ENCODE data around the gene CYP2A13. TPM values are rescaled to one million over a fixed set of nuclear protein-coding genes. Genes with fewer than 3 reads are reported as not detected.

Gene CYP2A13
- total and polyA plus RNA-seq, 9 of the 15 experiments (the other 6 are each of a cell fraction or from before 2014, with no cell fraction given) = not detected

- no peaks in the 10 kb centered on the region for H3K9me1 ChIP-seq (ENCODE audit: control insufficient read depth, insufficient read depth, low read length)
- TF ChIP-seq TARDBP (IDR thresholded peaks at IDR 0.05) (no peak), ZNF766 (CRISPR knock-in tag; conservative IDR thresholded peaks at IDR 0.05) (no peak), E2F3 (CRISPR knock-in tag; IDR thresholded peaks at IDR 0.05) (no peak), KLF16 (IDR thresholded peaks at IDR 0.05) (no peak), FOXJ2 (tag; IDR thresholded peaks at IDR 0.05) (no peak), ZSCAN29 (IDR thresholded peaks at IDR 0.05) (no peak), ZNF274 (IDR thresholded peaks at IDR 0.05; ENCODE audit: borderline replicate concordance, low read depth, low read length) (no peak), SRF (CRISPR knock-in tag; IDR thresholded peaks at IDR 0.05) (no peak), CREB3L1 (IDR thresholded peaks at IDR 0.05; ENCODE audit: borderline replicate concordance, low read depth) (no peak), MYBL2 (IDR thresholded peaks at IDR 0.05; ENCODE audit: low read depth) (no peak), MYBL2 (CRISPR knock-in tag; IDR thresholded peaks at IDR 0.05; ENCODE audit: borderline replicate concordance) (no peak), ZNF785 (CRISPR knock-in tag; IDR thresholded peaks at IDR 0.05) (no peak), TBP (optimal IDR thresholded peaks at IDR 0.05; ENCODE audit: low read depth, low read length) (no peak), ELF4 (CRISPR knock-in tag; IDR thresholded peaks at IDR 0.05) (no peak), IRF2 (CRISPR knock-in tag; IDR thresholded peaks at IDR 0.05) (no peak), EP400 (IDR thresholded peaks at IDR 0.05) (no peak), YBX1 (IDR thresholded peaks at IDR 0.05) (no peak)
- ATAC-seq = no peak
- no peaks in the 10 kb centered on the region for H3K79me2 ChIP-seq (ENCODE audit: control insufficient read depth, insufficient read depth, low read length)
- H3K4me1 ChIP-seq (replicated peaks in 1 of 2; ENCODE audit: control insufficient read depth in 2 of 2, insufficient read depth in 2 of 2, low read length in 2 of 2) = no peaks in the 10 kb centered on the region
- no peak for DNase-seq (ENCODE audit: extremely low read depth in 1 of 4, low spot score in 3 of 4)
- H3K36me3 ChIP-seq (ENCODE audit: control insufficient read depth, insufficient read depth, low read length) = no peaks in the 10 kb centered on the region
- 3% methylated on average over 2 of the region's 2 CpGs for WGBS (ENCODE audit: insufficient coverage, low coverage, missing lambda C conversion rate)
- in situ Hi-C loops (cut with MboI) (no loop called here), intact Hi-C loops (cut with micrococcal nuclease) (no loop called here)
- no peak overlapping the region for H3K4me2 ChIP-seq (ENCODE audit: insufficient read depth, low read length)
- no peak overlapping the region for H3K4me3 ChIP-seq
- H3K27me3 ChIP-seq (ENCODE audit: control insufficient read depth in 2 of 2, insufficient read depth in 2 of 2, low read length in 2 of 2) = peaks cover 0 to 31% of the 10 kb centered on the region in 2 experiments; a peak in 2 of 5 replicates
- no peak for FAIRE-seq
- H3K27ac ChIP-seq (ENCODE audit: extremely low read depth, low read depth, low read length) = no peak overlapping the region
- ChIA-PET CTCF (ENCODE audit: low intra/inter-chr PET ratio) (no interaction called here), POLR2A (interaction anchor here (0.6 to 1.3 kb wide), 2 partner anchors 12 to 21 kb away, joined by 3 to 5 read pairs; no protein-coding TSS in a partner anchor)
- no peaks in the 10 kb centered on the region for H3K9me3 ChIP-seq (replicated peaks; ENCODE audit: control insufficient read depth, insufficient read depth, low read depth, low read length)
- H4K20me1 ChIP-seq (replicated peaks; ENCODE audit: control insufficient read depth, insufficient read depth, low read length) = no peaks in the 10 kb centered on the region
- BruUV-seq (replicated peaks) = no TSS peak
- H3K9ac ChIP-seq (ENCODE audit: insufficient read depth in 1 of 2, low read depth in 2 of 2, low read length in 2 of 2) = no peak overlapping the region
- H2AFZ ChIP-seq (ENCODE audit: low read depth, low read length) = no peak overlapping the region
Observed at GRCh38 chr19:41083516-41083915, 4.7 kb upstream of the CYP2A13 start.
